IPS-11a (cell line): ENCODE measurements around the gene DENND6B.
"Not testable (repeated sequence)": the region's sequence is repeated elsewhere in the genome, so short reads cannot be mapped to it uniquely, and the experiment has no call there.

Source experiments
- H3K4me3 ChIP-seq: one replicate; pipeline ENCODE4 v1.5.1; 2013; ENCODE audit warnings: low read depth, low read length, control low read depth

DENND6B gene

GRCh38 chr22:50339945-50340879 lies 13.4 kb upstream of the DENND6B start:
- no peak overlapping the region for H3K4me3 ChIP-seq

DNA sequence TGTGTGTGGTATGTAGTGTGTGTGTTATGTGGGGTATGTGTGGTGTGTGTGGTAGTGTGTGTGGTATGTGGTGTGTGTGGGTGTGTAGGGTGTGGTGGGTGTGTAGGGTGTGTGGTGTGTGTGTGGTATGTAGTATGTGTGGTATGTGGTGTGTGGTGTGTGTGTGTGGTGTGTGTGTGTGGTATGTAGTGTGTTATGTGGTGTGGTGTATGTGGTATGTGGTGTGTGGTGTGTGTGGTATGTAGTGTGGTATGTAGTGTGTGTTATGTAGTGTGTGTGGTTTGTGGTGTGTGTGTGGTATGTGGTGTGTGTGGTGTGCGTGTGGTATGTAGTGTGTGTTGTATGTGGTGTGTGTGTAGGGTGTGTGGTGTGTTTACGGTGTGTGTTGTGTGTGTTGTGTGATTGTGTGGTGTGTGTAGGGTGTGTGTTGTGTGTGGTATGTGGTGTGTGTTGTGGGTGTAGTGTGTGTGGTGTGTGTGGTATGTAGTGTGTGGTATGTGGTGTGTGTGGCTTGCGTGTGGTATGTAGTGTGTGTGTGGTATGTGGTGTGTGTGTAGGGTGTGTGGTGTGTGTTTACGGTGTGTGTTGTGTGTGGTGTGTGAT lies 12.1 kb upstream of the DENND6B start:
- H3K4me3 ChIP-seq: no peak overlapping the region

DNA sequence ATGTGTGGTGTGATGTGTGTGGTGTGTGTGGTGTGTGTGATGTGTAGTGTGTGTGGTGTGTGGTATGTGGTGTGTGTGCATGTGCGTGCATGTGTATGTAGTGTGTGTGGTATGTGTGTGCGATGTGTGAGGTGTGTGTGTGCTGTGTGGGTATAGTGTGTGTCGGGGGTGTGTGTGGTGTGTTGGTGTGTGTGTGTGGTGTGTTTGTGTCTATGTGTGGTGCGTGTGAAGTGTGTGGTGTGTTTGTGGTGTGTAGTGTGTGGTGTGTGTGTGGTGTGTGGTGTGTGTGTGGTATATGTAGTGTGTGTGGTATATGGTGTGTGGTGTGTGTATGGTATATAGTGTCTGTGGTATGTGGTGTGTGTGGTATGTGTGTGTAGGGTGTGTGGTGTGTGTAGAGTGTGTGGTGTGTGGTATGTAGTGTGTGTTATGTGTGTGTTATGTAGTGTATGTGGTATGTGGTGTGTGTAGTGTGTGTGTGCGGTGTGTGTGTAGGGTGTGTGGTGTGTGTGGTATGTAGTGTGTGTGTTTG lies 11.3 kb upstream of the DENND6B start:
- no peak overlapping the region for H3K4me3 ChIP-seq

DNA sequence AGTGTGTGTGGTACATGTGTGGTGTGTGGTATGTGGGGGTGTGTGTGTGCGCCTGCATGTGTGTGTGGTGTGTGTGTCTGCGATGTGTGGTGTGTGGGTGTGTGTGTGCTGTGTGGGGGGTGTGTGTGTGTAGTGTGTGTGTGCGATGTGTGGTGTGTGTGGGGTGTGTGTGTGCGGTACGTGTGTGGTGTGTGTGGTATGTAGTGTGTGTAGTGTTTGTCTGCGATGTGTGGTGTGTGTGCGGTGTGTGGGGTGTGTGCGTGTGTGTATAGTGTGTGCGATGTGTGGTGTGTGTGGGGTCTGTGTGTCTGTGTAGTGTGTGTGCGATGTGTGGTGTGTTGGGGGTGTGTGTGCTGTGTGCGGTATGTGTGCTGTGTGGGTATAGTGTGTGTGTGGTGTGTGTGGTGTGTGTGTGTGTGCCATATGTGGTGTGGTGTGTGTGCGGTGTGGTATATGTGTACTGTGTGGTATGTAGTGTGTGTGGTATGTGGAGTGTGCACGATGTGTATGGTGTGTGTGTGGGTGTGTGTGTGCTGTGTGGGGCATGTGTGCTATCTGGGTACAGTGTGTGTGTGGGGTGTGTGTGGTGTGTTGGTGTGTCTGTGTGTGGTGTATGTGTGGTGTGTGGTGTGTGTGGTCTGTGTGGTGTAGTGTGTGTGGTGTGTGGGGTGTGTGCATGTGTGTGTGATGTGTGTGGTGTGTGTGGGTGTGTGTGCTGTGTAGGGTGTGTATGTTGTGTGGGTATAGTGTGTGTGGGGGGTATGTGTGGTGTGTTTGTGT lies 10.6 kb upstream of the DENND6B start:
- H3K4me3 ChIP-seq: no peak overlapping the region

DNA sequence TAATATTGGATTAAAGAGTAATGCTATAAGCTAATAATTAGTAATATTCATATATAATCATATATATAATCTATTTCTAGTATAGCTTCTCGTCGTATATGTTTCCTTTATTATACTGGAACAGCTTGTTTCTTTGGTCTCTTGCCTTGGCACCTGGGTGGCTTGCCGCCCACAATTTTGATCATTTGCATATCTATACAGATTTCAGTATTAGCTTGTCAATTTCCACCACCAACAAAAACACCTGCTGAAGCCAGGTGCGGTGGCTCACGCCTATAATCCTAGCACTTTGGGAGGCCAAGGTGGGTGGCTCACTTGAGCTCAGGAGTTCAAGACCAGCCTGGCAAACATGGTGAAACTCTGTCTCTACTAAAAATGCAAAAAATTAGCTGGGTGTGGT lies 7.6 kb upstream of the DENND6B start:
- not testable (repeated sequence) for H3K4me3 ChIP-seq

DNA sequence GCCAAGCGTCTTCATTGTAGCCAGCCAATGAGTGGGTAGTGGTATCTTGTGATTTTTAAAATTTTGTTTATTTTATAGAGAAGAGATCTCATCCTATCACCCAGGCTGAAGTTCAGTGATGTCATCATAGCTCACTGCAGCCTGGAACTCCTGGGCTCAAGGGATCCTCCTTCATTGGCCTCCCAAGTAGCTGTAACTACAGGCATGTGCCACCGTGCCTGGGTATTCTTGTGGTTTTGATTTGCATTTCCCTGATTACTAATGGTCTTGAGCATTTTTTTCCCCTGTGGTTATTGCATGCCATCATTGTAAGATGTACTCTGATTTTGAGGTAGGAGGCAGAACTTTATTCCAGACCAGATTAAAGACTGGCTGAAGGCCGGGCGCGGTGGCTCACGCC lies 2.4 kb upstream of the DENND6B start:
- no peak overlapping the region for H3K4me3 ChIP-seq

DNA sequence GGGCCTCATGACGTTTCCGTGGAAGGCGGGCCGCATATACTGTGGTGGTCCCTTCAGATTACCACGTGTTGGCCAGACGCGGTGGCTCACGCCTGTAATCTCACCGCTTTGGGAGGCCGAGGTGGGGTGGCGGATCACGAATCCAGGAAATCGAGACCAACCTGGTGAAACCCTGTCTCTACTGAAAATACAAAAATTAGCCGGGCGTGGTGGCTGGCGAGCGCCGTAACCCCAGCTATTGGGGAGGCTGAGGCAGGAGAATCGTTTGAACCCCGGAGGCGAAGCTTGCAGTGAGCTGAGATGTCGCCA lies 853 bp upstream of the DENND6B start:
- peak overlapping the region; percentile 56 for H3K4me3 ChIP-seq

- H3K4me3 ChIP-seq: peak overlapping the region; percentile 72
These were observed 422 bp downstream of the DENND6B start for GRCh38 chr22:50326225-50326955.

- H3K4me3 ChIP-seq: no peak overlapping the region
These were observed 1.2 kb downstream of the DENND6B start for GRCh38 chr22:50325444-50326224.

GRCh38 chr22:50323900-50324299 lies 2.9 kb downstream of the DENND6B start:
- no peak overlapping the region for H3K4me3 ChIP-seq

- not testable (repeated sequence) for H3K4me3 ChIP-seq
These were observed 4.3 kb downstream of the DENND6B start for GRCh38 chr22:50322382-50323104.

GRCh38 chr22:50320671-50321325 lies 6.0 kb downstream of the DENND6B start:
- no peak overlapping the region for H3K4me3 ChIP-seq

DNA sequence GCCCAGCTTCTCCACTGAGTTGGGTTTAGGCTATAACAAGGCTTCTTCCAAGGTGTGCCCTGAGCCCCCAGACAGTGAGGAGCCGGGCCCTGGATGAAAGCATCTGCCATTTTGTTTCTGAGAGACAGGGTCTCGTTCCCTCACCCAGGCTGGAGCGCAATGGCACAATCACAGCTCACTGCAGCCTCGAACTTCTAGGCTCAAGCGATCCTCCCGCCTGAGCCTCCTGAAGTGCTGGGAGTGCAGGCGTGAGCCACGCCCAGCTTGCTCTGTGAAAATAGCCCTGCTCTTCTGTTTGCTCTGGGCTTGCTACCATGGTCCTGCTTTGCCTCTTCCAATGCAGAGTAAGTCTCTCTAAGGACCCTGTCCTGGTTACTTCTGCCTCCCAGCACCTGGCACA lies 6.7 kb downstream of the DENND6B start:
- H3K4me3 ChIP-seq: no peak overlapping the region

GRCh38 chr22:50319503-50319951 lies 7.3 kb downstream of the DENND6B start:
- H3K4me3 ChIP-seq: no peak overlapping the region

GRCh38 chr22:50318698-50319411 lies 8.0 kb downstream of the DENND6B start:
- H3K4me3 ChIP-seq: no peak overlapping the region

GRCh38 chr22:50318356-50318697 lies 8.5 kb downstream of the DENND6B start:
- no peak overlapping the region for H3K4me3 ChIP-seq

- H3K4me3 ChIP-seq: no peak overlapping the region
These were observed 9.1 kb downstream of the DENND6B start for GRCh38 chr22:50317674-50318073.

DNA sequence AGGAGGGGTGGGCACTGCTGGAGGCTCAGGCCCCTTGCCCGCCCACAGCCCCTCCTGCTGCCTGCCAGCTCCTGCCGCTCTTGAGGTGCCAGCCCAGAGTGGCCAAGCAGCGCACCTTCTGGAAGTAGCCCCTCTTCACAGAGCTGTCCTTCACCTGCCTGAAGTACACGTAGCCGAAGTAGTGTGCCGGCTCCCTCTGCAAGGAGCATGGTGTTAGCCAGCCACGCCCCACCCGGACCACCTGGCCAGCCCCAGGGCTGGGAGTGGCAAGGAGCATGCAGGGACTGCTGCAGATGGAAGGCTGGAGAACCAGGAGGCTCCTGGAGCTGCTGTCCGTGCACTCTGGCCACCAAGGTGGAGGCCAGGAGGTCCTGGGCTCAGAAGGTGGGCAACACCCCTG lies 9.6 kb downstream of the DENND6B start:
- H3K4me3 ChIP-seq: no peak overlapping the region
